HepG2 (cell line): ENCODE measurements around the gene MTM1. TPM values are rescaled to one million over a fixed set of nuclear protein-coding genes. Genes with fewer than 3 reads are reported as not detected.

Source experiments
- AKAP8 ChIP-seq: sonication (generic); formaldehyde crosslinking; IDR thresholded peaks from 2 replicates; pipeline ENCODE4 v1.5.1; 2020; ENCODE audit warnings: mild to moderate bottlenecking, missing genetic modification reagents
- BCL6 ChIP-seq: IDR thresholded peaks from 2 replicates; pipeline ENCODE4 v1.6.1; 2016; ENCODE audit warnings: missing genetic modification reagents, missing compliant biosample characterization
- CCDC6 ChIP-seq: sonication (generic); formaldehyde crosslinking; IDR thresholded peaks from 2 replicates; pipeline ENCODE4 v1.8.1; 2022; ENCODE audit warnings: mild to moderate bottlenecking, missing genetic modification reagents, moderate library complexity
- CEBPB ChIP-seq: IDR thresholded peaks from 2 replicates; pipeline ENCODE4 v1.6.1; 2011; ENCODE audit warnings: low read depth, low read length, improper control_type of control experiment, borderline replicate concordance
- FOXP1 ChIP-seq, 2 experiments: fragments of 450-650 bp in 1 of 2; IDR thresholded peaks; 2 replicates each; pipeline ENCODE4 v1.6.1; 2017 to 2018; ENCODE audit warnings: antibody characterized with exemption in 1 of 2
- GPN1 ChIP-seq: sonication (generic); formaldehyde crosslinking; IDR thresholded peaks from 2 replicates; pipeline ENCODE4 v1.5.1; 2020; ENCODE audit warnings: missing genetic modification reagents, borderline replicate concordance
- HIC2 ChIP-seq: sonication (generic); formaldehyde crosslinking; IDR thresholded peaks from 2 replicates; pipeline ENCODE4 v1.9.0; 2022; ENCODE audit warnings: low read depth, missing genetic modification reagents
- HNF4A ChIP-seq: sonication (generic); formaldehyde crosslinking; IDR thresholded peaks from 2 replicates; pipeline ENCODE4 v1.4.0; 2020; ENCODE audit warnings: missing genetic modification reagents
- IRF2 ChIP-seq: IDR thresholded peaks from 2 replicates; pipeline ENCODE4 v1.6.1; 2018; ENCODE audit warnings: missing genetic modification reagents, missing compliant biosample characterization
- KDM5B ChIP-seq: sonication (generic); formaldehyde crosslinking; IDR thresholded peaks from 2 replicates; pipeline ENCODE4 v1.4.0; 2020; ENCODE audit warnings: missing genetic modification reagents, mild to moderate bottlenecking, borderline replicate concordance
- MYC ChIP-seq: sonication (generic); formaldehyde crosslinking; IDR thresholded peaks from 2 replicates; pipeline ENCODE4 v1.9.0; 2021; ENCODE audit warnings: missing genetic modification reagents, borderline replicate concordance
- NFYC ChIP-seq: IDR thresholded peaks from 2 replicates; pipeline ENCODE4 v1.6.1; 2016; ENCODE audit warnings: missing genetic modification reagents, missing compliant biosample characterization
- PITX1 ChIP-seq: sonication (generic); formaldehyde crosslinking; IDR thresholded peaks from 2 replicates; pipeline ENCODE4 v1.5.1; 2020; ENCODE audit warnings: mild to moderate bottlenecking, missing genetic modification reagents
- RARG ChIP-seq: sonication (generic); formaldehyde crosslinking; IDR thresholded peaks from 2 replicates; pipeline ENCODE4 v1.4.0; 2020; ENCODE audit warnings: low read depth, mild to moderate bottlenecking, missing genetic modification reagents
- SMC3 ChIP-seq: IDR thresholded peaks from 2 replicates; pipeline ENCODE4 v1.6.1; 2011; ENCODE audit warnings: low read length, improper control_type of control experiment
- SOX5 ChIP-seq: IDR thresholded peaks from 2 replicates; pipeline ENCODE4 v1.6.1; 2016; ENCODE audit warnings: borderline replicate concordance
- SRY ChIP-seq: sonication (generic); formaldehyde crosslinking; IDR thresholded peaks from 2 replicates; pipeline ENCODE4 v1.8.0; 2022; ENCODE audit warnings: mild to moderate bottlenecking, missing genetic modification reagents
- TBL1XR1 ChIP-seq: fragments of 150-350 bp; IDR thresholded peaks from 2 replicates; pipeline ENCODE4 v1.6.1; 2014; ENCODE audit warnings: borderline replicate concordance, low read length; ENCODE audit not compliant: partially characterized antibody
- TSC22D2 ChIP-seq: sonication (generic); formaldehyde crosslinking; IDR thresholded peaks from 2 replicates; pipeline ENCODE4 v1.5.1; 2020; ENCODE audit warnings: missing genetic modification reagents, mild to moderate bottlenecking, borderline replicate concordance
- YEATS4 ChIP-seq: sonication (generic); formaldehyde crosslinking; IDR thresholded peaks from 2 replicates; pipeline ENCODE4 v1.4.0; 2020; ENCODE audit warnings: missing genetic modification reagents, borderline replicate concordance
- ZNF264 ChIP-seq: sonication (generic); formaldehyde crosslinking; IDR thresholded peaks from 2 replicates; pipeline ENCODE4 v1.4.0; 2020; ENCODE audit warnings: missing genetic modification reagents
- ZNF460 ChIP-seq: sonication (generic); formaldehyde crosslinking; IDR thresholded peaks from 2 replicates; pipeline ENCODE4 v1.5.1; 2020; ENCODE audit warnings: missing genetic modification reagents, mild to moderate bottlenecking, borderline replicate concordance
- ZNF552 ChIP-seq: sonication (generic); formaldehyde crosslinking; IDR thresholded peaks from 2 replicates; pipeline ENCODE4 v1.9.0; 2022; ENCODE audit warnings: missing genetic modification reagents, mild to moderate bottlenecking, borderline replicate concordance
- ZNF678 ChIP-seq: sonication (generic); formaldehyde crosslinking; IDR thresholded peaks from 2 replicates; pipeline ENCODE4 v1.4.0; 2020; ENCODE audit warnings: mild to moderate bottlenecking, missing genetic modification reagents
- ZNF790 ChIP-seq: sonication (generic); formaldehyde crosslinking; IDR thresholded peaks from 2 replicates; pipeline ENCODE4 v1.8.0; 2022; ENCODE audit warnings: missing genetic modification reagents, mild to moderate bottlenecking, borderline replicate concordance
- polyA plus RNA-seq, 8 experiments: library from polyadenylated mRNA; depleted of rRNA in 3 of 8; stranded (reverse) in 7 of 8; unstranded in 1 of 8; fragments of >200 nt; fragmentation: Illumina TruSeq in 4 of 8; extraction: Trizol in 4 of 8; gene quantifications; 2 replicates each; pipeline versions ENCODE4 v1.2.1 to v1.2.3, GENCODE V29; 2011 to 2016; ENCODE audit warnings: low read depth in 4 of 8, missing spikeins in 1 of 8, mixed read lengths in 1 of 8; ENCODE audit not compliant: insufficient read depth in 1 of 8
- total RNA-seq, 5 experiments: library from RNA; depleted of rRNA; stranded (reverse); fragments of >200 nt; fragmentation: Illumina TruSeq; extraction: Trizol; gene quantifications; 2 replicates each; pipeline ENCODE4 v1.2.3, GENCODE V29; 2016; ENCODE audit warnings: low read depth in 1 of 5
- TF ChIP-seq, protein P1 (sequence below): sonication (generic); formaldehyde crosslinking; IDR thresholded peaks from 2 replicates; pipeline ENCODE4 v1.4.0; 2020; ENCODE audit warnings: mild to moderate bottlenecking, missing genetic modification reagents
- TF ChIP-seq, protein P2 (sequence below): sonication (generic); formaldehyde crosslinking; IDR thresholded peaks from 2 replicates; pipeline ENCODE4 v1.4.0; 2020; ENCODE audit warnings: missing genetic modification reagents

Gene MTM1
- total and polyA plus RNA-seq, 2 of the 13 experiments (the other 11 are each of a cell fraction or from before 2014, with no cell fraction given), result 12.0 to 15.2 TPM

DNA sequence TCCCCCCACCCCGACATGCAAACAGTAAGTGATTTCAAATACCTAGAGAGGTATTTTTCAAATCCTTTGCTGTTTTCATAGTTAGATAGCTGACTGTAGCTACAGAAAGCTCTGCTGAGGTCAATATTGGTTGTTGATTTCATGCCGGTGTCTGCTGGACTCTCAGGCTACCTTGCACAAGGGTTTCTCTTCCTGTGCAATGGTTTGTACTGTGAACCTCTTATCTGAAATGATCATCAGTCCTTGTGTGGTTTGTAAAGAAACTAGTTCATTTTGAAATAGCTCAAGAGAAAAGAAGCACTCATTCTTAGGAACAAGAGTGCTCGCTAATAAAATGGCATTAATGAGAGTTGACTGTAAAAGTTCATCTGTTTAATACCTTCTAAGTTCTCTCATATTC lies 2.1 kb downstream of the MTM1 start (continued):
- TF ChIP-seq GPN1 (CRISPR knock-in tag) (no peak), MYC (no peak), PITX1 (CRISPR knock-in tag) (no peak; the same call in 1 of the 2 replicates), ZNF552 (CRISPR knock-in tag) (no peak), ZNF460 (no peak), CCDC6 (CRISPR knock-in tag) (no peak), AKAP8 (no peak), NFYC (CRISPR knock-in tag) (no peak), BCL6 (CRISPR knock-in tag) (peak; percentile 82), CEBPB (peak; percentile 92), RARG (CRISPR knock-in tag) (no peak), SRY (CRISPR knock-in tag) (no peak), TBL1XR1 (no peak), HIC2 (CRISPR knock-in tag) (no peak), ZNF264 (CRISPR knock-in tag) (0 out of 2 replicates have a peak, but pooled peaks have one; percentile 63), TSC22D2 (no peak), YEATS4 (peak; percentile 35; the same call in 1 of the 2 replicates), SOX5 (peak; percentile 55; the same call in 1 of the 2 replicates), SMC3 (peak; percentile 21; the same call in 1 of the 2 replicates), ZNF678 (CRISPR knock-in tag) (no peak), HNF4A (peak; percentile 93), KDM5B (CRISPR knock-in tag) (no peak), IRF2 (0 out of 2 replicates have a peak, but pooled peaks have one; percentile 27), FOXP1 (IDR thresholded peaks at IDR 0.05) (no peak), FOXP1 (CRISPR knock-in tag; IDR thresholded peaks at IDR 0.05) (peak; percentile 71), ZNF790 (CRISPR knock-in tag) (no peak)
- TF ChIP-seq, protein P1, sequence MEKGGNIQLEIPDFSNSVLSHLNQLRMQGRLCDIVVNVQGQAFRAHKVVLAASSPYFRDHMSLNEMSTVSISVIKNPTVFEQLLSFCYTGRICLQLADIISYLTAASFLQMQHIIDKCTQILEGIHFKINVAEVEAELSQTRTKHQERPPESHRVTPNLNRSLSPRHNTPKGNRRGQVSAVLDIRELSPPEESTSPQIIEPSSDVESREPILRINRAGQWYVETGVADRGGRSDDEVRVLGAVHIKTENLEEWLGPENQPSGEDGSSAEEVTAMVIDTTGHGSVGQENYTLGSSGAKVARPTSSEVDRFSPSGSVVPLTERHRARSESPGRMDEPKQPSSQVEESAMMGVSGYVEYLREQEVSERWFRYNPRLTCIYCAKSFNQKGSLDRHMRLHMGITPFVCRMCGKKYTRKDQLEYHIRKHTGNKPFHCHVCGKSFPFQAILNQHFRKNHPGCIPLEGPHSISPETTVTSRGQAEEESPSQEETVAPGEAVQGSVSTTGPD, result no peak
- TF ChIP-seq, protein P2, sequence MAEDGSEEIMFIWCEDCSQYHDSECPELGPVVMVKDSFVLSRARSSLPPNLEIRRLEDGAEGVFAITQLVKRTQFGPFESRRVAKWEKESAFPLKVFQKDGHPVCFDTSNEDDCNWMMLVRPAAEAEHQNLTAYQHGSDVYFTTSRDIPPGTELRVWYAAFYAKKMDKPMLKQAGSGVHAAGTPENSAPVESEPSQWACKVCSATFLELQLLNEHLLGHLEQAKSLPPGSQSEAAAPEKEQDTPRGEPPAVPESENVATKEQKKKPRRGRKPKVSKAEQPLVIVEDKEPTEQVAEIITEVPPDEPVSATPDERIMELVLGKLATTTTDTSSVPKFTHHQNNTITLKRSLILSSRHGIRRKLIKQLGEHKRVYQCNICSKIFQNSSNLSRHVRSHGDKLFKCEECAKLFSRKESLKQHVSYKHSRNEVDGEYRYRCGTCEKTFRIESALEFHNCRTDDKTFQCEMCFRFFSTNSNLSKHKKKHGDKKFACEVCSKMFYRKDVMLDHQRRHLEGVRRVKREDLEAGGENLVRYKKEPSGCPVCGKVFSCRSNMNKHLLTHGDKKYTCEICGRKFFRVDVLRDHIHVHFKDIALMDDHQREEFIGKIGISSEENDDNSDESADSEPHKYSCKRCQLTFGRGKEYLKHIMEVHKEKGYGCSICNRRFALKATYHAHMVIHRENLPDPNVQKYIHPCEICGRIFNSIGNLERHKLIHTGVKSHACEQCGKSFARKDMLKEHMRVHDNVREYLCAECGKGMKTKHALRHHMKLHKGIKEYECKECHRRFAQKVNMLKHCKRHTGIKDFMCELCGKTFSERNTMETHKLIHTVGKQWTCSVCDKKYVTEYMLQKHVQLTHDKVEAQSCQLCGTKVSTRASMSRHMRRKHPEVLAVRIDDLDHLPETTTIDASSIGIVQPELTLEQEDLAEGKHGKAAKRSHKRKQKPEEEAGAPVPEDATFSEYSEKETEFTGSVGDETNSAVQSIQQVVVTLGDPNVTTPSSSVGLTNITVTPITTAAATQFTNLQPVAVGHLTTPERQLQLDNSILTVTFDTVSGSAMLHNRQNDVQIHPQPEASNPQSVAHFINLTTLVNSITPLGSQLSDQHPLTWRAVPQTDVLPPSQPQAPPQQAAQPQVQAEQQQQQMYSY (CRISPR knock-in tag), result no peak
